ES-I3 (cell line): Measurements from ENCODE around the gene ATG16L1.

ENCODE experiments used
- H3K36me3 ChIP-seq: 2 replicates; pipeline ENCODE4 v1.6.1; 2013; ENCODE audit warnings: mild to moderate bottlenecking, low read length, control low read depth, moderate library complexity; ENCODE audit not compliant: insufficient read depth
- H3K4me1 ChIP-seq: 2 replicates; pipeline ENCODE4 v1.6.1; 2013; ENCODE audit warnings: mild to moderate bottlenecking, control low read depth, low read length; ENCODE audit not compliant: insufficient read depth
- H3K9ac ChIP-seq: 2 replicates; pipeline ENCODE4 v1.6.1; 2013; ENCODE audit warnings: low read depth, mild to moderate bottlenecking, low read length, moderate library complexity
- H3K9me3 ChIP-seq: 2 replicates; pipeline ENCODE4 v1.6.1; 2013; ENCODE audit warnings: mild to moderate bottlenecking, low read length, moderate library complexity; ENCODE audit not compliant: control insufficient read depth, insufficient read depth

The ATG16L1 gene

GRCh38 chr2:233307565-233307964 lies 56.1 kb downstream of the ATG16L1 start, which contains the start of gene SAG:
Gene SAG (plus strand): TSS chr2:233307816. CDS start chr2:233309190, 1,374 bp downstream.
- Histone ChIP-seq H3K9me3 (no peaks in the 10 kb centered on the region), H3K9ac (no peak within 1 kb of the TSS), H3K4me1 (no peaks in the 10 kb centered on the region; the same call in 1 of the 2 replicates), H3K36me3 (no peaks in the 10 kb centered on the region)

GRCh38 chr2:233311241-233311926 lies 59.9 kb downstream of the ATG16L1 start:
- Histone ChIP-seq H3K9ac (no peak overlapping the region), H3K4me1 (no peaks in the 10 kb centered on the region; the same call in 1 of the 2 replicates), H3K9me3 (no peaks in the 10 kb centered on the region), H3K36me3 (no peaks in the 10 kb centered on the region)

DNA sequence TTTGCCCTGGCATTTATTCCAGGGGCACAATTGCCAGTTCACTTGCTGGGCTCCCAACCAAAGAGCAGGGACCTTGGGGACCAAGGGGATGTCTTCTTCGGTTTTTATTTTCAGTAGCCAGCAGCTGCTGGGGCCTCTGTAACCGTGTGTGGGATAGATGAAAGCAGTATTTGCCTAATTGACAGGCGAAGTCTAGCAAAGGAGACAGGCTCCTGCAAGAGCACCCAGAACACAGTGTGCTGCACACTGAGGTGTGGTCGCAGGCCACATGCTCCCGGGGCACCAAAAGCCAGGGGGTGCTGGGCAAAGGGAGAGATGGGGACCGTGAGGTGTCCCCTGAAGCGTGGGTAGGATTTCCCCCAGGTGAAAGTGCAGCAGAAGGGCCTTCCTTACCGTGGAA lies 61.4 kb downstream of the ATG16L1 start:
- H3K9me3 ChIP-seq: no peaks in the 10 kb centered on the region
- no peak overlapping the region for H3K9ac ChIP-seq
- no peaks in the 10 kb centered on the region for H3K36me3 ChIP-seq
- H3K4me1 ChIP-seq: no peaks in the 10 kb centered on the region

GRCh38 chr2:233314180-233314925 lies 62.9 kb downstream of the ATG16L1 start:
- Histone ChIP-seq H3K9ac (no peak overlapping the region), H3K36me3 (no peaks in the 10 kb centered on the region), H3K4me1 (no peaks in the 10 kb centered on the region), H3K9me3 (no peaks in the 10 kb centered on the region)

DNA sequence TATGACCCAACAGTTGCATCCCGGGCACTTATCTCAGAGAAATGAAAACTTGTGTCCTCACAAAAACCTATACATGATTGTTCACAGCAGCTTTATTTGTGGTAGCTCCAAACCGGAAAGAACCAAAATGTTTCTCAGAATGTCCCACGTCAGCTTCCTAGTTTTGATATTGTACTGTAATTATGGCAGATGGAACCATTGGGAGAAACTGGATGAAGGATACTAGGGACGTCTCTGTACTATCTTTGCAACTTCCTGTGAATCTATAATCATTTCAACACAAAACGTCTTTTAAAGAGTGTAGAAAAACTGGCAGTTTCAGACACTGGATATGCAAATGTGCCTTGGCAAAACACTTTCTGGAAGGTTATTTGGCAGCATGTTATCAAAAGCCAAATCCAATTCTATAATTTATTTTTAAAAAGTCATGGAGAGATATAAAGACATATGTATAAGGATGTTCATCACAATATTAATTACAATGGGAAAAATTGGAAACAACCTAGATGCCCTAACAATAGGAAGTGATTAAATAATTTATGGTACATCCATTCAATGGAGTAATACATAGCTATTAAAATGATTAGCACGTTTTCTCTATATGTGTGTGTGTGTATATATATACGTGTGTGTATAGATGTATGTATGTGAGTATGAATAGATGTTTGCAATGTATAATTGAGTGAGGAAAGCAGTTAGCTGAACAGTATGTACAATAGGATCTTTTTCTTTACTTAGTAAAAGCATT lies 65.9 kb downstream of the ATG16L1 start:
- Histone ChIP-seq H3K4me1 (no peaks in the 10 kb centered on the region), H3K9me3 (no peaks in the 10 kb centered on the region), H3K36me3 (no peaks in the 10 kb centered on the region), H3K9ac (no peak overlapping the region)

DNA sequence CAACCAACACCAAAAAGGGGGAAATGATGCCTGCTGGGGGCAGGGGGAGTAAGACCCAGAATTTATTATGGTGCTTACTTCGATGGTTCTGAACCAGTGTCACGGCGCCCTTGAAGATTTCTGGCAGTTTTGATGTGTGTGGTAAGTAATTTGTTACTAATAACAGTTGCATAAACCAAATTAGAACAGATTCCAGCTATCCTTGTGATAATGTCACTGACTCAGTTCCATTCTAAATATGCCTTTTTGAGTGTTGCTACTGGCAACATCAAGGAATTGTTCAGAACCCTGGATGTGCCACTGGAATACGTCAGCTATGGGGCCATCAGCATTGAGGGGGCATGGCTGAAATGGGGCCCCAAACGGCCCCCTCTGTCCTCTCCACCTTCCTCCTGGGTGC lies 67.8 kb downstream of the ATG16L1 start:
- H3K9ac ChIP-seq: no peak overlapping the region
- no peaks in the 10 kb centered on the region for H3K9me3 ChIP-seq
- no peaks in the 10 kb centered on the region for H3K36me3 ChIP-seq
- H3K4me1 ChIP-seq: no peaks in the 10 kb centered on the region

DNA sequence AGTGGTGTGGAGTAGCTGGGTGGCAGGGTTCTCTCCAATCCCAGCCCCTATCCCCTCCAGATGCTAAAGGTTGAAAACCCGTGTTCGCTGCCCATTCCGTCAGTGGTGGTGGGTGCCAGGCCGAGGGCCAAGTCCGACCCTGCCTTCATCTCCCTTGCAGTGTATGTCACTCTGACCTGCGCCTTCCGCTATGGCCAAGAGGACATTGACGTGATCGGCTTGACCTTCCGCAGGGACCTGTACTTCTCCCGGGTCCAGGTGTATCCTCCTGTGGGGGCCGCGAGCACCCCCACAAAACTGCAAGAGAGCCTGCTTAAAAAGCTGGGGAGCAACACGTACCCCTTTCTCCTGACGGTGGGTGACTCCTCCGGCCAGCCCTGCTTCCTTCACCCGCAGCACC lies 69.0 kb downstream of the ATG16L1 start:
- no peaks in the 10 kb centered on the region for H3K36me3 ChIP-seq
- no peak overlapping the region for H3K9ac ChIP-seq
- no peaks in the 10 kb centered on the region for H3K4me1 ChIP-seq
- no peaks in the 10 kb centered on the region for H3K9me3 ChIP-seq

GRCh38 chr2:233321166-233321565 lies 69.7 kb downstream of the ATG16L1 start:
- Histone ChIP-seq H3K9ac (no peak overlapping the region), H3K4me1 (no peaks in the 10 kb centered on the region)

GRCh38 chr2:233323851-233324250 lies 72.4 kb downstream of the ATG16L1 start:
- H3K9me3 ChIP-seq: no peaks in the 10 kb centered on the region
- no peaks in the 10 kb centered on the region for H3K36me3 ChIP-seq
- no peak overlapping the region for H3K9ac ChIP-seq
- peaks cover under 1% of the 10 kb centered on the region; the same call in 1 of the 2 replicates for H3K4me1 ChIP-seq

More at GRCh38 chr2:233321166-233321565, 69.7 kb downstream of the ATG16L1 start:
- no peaks in the 10 kb centered on the region for H3K9me3 ChIP-seq
- H3K36me3 ChIP-seq: no peaks in the 10 kb centered on the region

GRCh38 chr2:233325256-233325655 lies 73.8 kb downstream of the ATG16L1 start:
- H3K9me3 ChIP-seq: no peaks in the 10 kb centered on the region
- peaks cover 11% of the 10 kb centered on the region for H3K4me1 ChIP-seq
- no peak overlapping the region for H3K9ac ChIP-seq
- H3K36me3 ChIP-seq: no peaks in the 10 kb centered on the region

DNA sequence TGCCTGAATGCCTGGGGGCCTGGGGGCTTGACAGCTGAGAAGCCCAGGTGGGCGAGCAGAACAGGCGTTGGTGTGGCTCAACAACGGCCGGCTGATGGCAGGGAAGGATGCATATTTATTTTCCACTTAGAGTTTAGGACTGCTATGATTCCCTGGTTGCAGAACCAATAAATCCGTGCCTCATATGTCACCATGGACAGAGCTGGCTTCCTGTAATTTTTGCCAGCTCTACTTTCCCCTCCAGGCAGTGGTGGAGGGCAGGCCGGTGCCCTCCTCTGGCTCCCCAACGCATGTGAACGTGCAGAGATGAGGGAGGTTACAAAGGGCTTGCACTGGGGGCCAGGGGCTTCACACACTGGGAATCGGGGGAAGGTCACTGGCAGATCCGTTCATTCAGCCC lies 74.3 kb downstream of the ATG16L1 start:
- peaks cover 11% of the 10 kb centered on the region for H3K4me1 ChIP-seq
- no peaks in the 10 kb centered on the region for H3K36me3 ChIP-seq
- H3K9me3 ChIP-seq: no peaks in the 10 kb centered on the region
- H3K9ac ChIP-seq: no peak overlapping the region

DNA sequence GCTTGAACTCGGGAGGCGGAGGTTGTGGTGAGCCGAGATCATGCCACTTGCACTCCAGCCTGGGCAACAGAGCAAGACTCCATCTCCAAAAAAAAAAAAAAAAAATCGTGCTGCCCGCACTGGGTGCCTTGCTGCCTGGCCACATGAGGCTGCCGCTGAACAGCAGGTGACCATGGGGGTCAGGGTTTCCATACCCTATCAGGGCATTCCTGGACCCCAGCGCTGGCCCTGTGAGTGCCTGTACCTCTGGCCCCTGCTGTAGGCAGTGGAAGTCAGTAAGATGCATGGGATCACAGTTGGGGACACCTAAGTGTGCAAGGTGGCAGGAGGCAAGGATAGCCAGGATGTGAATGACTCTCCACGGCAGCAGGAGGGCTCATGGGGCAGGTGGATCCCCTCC lies 75.0 kb downstream of the ATG16L1 start:
- Histone ChIP-seq H3K36me3 (no peaks in the 10 kb centered on the region), H3K9ac (no peak overlapping the region), H3K4me1 (peaks cover 11% of the 10 kb centered on the region), H3K9me3 (no peaks in the 10 kb centered on the region)

- Histone ChIP-seq H3K36me3 (no peaks in the 10 kb centered on the region), H3K4me1 (peaks cover 11% of the 10 kb centered on the region), H3K9me3 (no peaks in the 10 kb centered on the region), H3K9ac (no peak overlapping the region)
These were observed 77.4 kb downstream of the ATG16L1 start for GRCh38 chr2:233328922-233329321.

- no peaks in the 10 kb centered on the region for H3K36me3 ChIP-seq
- no peak overlapping the region for H3K9ac ChIP-seq
- H3K9me3 ChIP-seq: no peaks in the 10 kb centered on the region
- H3K4me1 ChIP-seq: peaks cover 11% of the 10 kb centered on the region
These were observed 78.1 kb downstream of the ATG16L1 start for GRCh38 chr2:233329489-233330135.
